Suprapubic skin (tissue), 4 donors: Measurements from ENCODE around the gene MEF2C. TPM values are rescaled to one million over a fixed set of nuclear protein-coding genes. Genes with fewer than 3 reads are reported as not detected.

Experiments used
- DNase-seq, 2 donors: peaks; one replicate each; pipeline ENCODE4 v3.0.0-alpha.2; 2019; ENCODE audit warnings: low spot score in 2 of 2
- H3K27ac ChIP-seq: fragments of 200-600 bp; sonication (generic); one replicate; pipeline ENCODE4 v1.5.1; 2019
- H3K27me3 ChIP-seq: fragments of 200-600 bp; sonication (generic); one replicate; pipeline ENCODE4 v1.5.1; 2019
- H3K36me3 ChIP-seq: fragments of 200-600 bp; sonication (generic); one replicate; pipeline ENCODE4 v1.5.1; 2019
- H3K4me1 ChIP-seq: fragments of 200-600 bp; sonication (generic); one replicate; pipeline ENCODE4 v1.5.1; 2019
- H3K4me3 ChIP-seq: fragments of 200-600 bp; sonication (generic); one replicate; pipeline ENCODE4 v1.5.1; 2019; ENCODE audit warnings: mild to moderate bottlenecking
- H3K9me3 ChIP-seq: fragments of 200-600 bp; sonication (generic); one replicate; pipeline ENCODE4 v1.5.1; 2019
- EP300 ChIP-seq: sonication (generic); formaldehyde crosslinking; IDR thresholded peaks from one replicate; pipeline ENCODE4 v1.6.1; 2017; ENCODE audit warnings: antibody characterized with exemption
- POLR2A ChIP-seq, 2 donors: fragments of 450-650 bp; IDR thresholded peaks; one replicate each; pipeline ENCODE4 v1.6.1; 2017; ENCODE audit warnings: antibody characterized with exemption in 2 of 2, mild to moderate bottlenecking in 2 of 2, moderate library complexity in 2 of 2
- POLR2AphosphoS5 ChIP-seq, 3 donors: sonication (generic); formaldehyde crosslinking; IDR thresholded peaks; one replicate each; pipeline ENCODE4 v1.6.1; 2017; ENCODE audit warnings: antibody characterized with exemption in 3 of 3
- WGBS: methylation state at CpG from one replicate; pipeline ENCODE4 v1.1.5; 2018; 5-methylcytosine and 5-hydroxymethylcytosine counted together
- total RNA-seq, 4 donors: library from RNA; depleted of rRNA; stranded (reverse); fragments of >200 nt; gene quantifications; one replicate each; pipeline ENCODE4 v1.1.0, GENCODE V29; 2016
- TF ChIP-seq, protein P1 (sequence below), 2 donors: fragments of 200-600 bp in 1 of 2; fragments of 450-650 bp in 1 of 2; sonication (generic) in 1 of 2; IDR thresholded peaks; one replicate each; pipeline ENCODE4 v1.5.1; 2016 to 2019; ENCODE audit warnings: antibody characterized with exemption in 2 of 2, mild to moderate bottlenecking in 1 of 2, moderate library complexity in 1 of 2

MEF2C gene
- total RNA-seq, 4 donors from 2014 or later = 5.9 to 15.9 (median 10.1) TPM

DNA sequence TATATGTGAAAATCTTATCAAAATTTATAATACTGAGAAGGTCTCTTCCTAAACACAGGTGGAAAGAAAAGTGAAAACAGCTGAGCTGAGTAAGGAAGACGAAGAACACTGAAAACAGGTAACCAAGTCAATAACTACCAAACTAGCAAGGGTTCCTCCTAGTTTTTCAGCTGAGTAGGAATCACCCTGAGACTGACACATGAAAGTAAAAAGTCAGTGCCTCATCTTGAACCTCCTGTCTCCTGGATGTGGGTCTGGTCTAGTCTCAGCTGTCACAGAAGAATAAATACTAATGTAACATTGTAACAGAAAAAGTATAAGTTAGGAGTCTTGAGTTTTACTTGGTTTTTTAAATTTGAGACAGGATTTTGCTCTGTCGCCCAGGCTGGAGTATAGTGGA, 121.0 kb downstream of the MEF2C start:
- H3K36me3 ChIP-seq = no peaks in the 10 kb centered on the region
- no peak overlapping the region for H3K27ac ChIP-seq
- H3K4me3 ChIP-seq = no peak overlapping the region
- 80% methylated on average over 2 of the region's 2 CpGs for WGBS
- no peak for DNase-seq
- no peaks in the 10 kb centered on the region for H3K4me1 ChIP-seq
- no peak for TF ChIP-seq POLR2AphosphoS5 (IDR thresholded peaks at IDR 0.05)
- no peak for TF ChIP-seq POLR2A (IDR thresholded peaks at IDR 0.05)
- TF ChIP-seq, protein P1, sequence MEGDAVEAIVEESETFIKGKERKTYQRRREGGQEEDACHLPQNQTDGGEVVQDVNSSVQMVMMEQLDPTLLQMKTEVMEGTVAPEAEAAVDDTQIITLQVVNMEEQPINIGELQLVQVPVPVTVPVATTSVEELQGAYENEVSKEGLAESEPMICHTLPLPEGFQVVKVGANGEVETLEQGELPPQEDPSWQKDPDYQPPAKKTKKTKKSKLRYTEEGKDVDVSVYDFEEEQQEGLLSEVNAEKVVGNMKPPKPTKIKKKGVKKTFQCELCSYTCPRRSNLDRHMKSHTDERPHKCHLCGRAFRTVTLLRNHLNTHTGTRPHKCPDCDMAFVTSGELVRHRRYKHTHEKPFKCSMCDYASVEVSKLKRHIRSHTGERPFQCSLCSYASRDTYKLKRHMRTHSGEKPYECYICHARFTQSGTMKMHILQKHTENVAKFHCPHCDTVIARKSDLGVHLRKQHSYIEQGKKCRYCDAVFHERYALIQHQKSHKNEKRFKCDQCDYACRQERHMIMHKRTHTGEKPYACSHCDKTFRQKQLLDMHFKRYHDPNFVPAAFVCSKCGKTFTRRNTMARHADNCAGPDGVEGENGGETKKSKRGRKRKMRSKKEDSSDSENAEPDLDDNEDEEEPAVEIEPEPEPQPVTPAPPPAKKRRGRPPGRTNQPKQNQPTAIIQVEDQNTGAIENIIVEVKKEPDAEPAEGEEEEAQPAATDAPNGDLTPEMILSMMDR (IDR thresholded peaks at IDR 0.05) = no peak
- no peak for TF ChIP-seq EP300
- H3K27me3 ChIP-seq = no peaks in the 10 kb centered on the region
- H3K9me3 ChIP-seq = no peaks in the 10 kb centered on the region

DNA sequence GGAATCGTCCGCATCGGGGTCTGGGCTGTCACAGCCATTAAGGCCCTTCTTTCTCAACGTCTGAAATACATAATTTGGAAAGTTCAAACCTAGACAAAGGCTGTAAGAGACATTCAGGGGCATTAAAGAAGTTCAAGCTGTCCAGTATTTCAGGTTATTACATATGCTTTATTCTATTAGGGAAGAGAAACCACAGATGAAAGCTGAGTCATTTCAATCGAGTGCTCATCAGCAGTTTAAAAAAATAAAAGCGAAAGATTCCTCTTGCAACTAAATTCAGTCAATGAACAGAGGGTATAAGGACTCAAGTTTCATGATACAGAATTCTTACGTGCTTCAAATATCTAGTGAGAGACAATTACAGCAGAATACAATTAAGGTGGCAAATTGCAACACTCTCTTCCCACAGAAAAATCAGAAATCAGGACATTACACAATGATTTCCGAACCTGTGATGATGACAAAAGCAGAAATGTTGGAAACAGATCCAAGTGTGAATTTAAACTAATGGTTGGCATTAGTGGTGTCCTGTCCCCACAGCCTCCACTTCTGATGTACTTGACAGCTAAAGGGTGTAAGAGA, 121.6 kb downstream of the MEF2C start:
- Histone ChIP-seq H3K4me1 (no peaks in the 10 kb centered on the region), H3K27ac (no peak overlapping the region), H3K4me3 (no peak overlapping the region), H3K9me3 (no peaks in the 10 kb centered on the region), H3K27me3 (no peaks in the 10 kb centered on the region), H3K36me3 (no peaks in the 10 kb centered on the region)
- no peak for DNase-seq
- TF ChIP-seq, protein P1 (IDR thresholded peaks at IDR 0.05) = no peak
- TF ChIP-seq EP300 = no peak
- TF ChIP-seq POLR2AphosphoS5 (IDR thresholded peaks at IDR 0.05) = no peak
- no peak for TF ChIP-seq POLR2A (IDR thresholded peaks at IDR 0.05)
- WGBS = 74% methylated on average over 8 of the region's 8 CpGs

DNA sequence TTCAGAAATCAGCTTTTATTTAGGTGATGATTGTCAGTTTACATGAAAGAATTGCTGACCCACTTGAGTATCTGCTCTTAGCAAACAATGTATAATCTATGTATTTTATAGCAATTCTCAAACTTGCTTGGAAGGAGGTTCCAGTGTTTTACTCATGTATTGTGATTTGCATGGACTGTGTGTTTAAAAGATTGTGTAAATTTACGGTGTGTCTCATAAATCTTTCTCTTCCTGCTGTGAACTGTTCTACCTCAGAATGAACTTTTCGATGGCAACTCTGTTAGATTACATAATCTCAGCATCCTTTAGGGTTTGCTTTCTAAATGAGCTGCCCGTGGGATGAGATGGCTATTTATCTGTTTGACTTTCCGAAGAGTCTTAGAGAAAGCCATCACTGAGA, 122.5 kb downstream of the MEF2C start:
- TF ChIP-seq, protein P1 (IDR thresholded peaks at IDR 0.05) = no peak
- TF ChIP-seq POLR2A (IDR thresholded peaks at IDR 0.05) = no peak
- TF ChIP-seq EP300 = no peak
- no peak for TF ChIP-seq POLR2AphosphoS5 (IDR thresholded peaks at IDR 0.05)
- DNase-seq = no peak
- no peaks in the 10 kb centered on the region for H3K9me3 ChIP-seq
- no peak overlapping the region for H3K4me3 ChIP-seq
- WGBS = 51% methylated on average over 4 of the region's 4 CpGs
- H3K4me1 ChIP-seq = no peaks in the 10 kb centered on the region
- H3K36me3 ChIP-seq = no peaks in the 10 kb centered on the region
- no peak overlapping the region for H3K27ac ChIP-seq
- no peaks in the 10 kb centered on the region for H3K27me3 ChIP-seq

DNA sequence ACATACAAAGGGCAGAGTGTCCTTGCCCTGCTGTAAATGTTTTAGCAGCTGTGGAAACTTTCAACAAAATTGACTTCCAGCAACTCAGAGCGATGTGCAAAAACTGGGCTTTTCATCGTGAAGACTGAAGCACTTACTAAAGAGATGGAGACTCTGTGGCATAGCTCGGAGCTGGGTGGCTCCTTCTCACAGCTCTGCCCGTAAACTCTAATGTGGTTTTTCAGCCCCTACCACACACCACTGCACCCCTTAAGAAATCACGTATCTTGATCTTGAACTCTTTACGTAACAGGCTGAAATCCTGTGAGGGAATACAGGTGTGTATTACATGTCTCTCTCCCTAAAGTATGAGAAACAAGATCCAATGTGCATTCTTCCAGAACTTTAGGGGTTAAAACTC, 124.4 kb downstream of the MEF2C start:
- DNase-seq = no peak
- H3K27ac ChIP-seq = no peak overlapping the region
- no peaks in the 10 kb centered on the region for H3K4me1 ChIP-seq
- no peaks in the 10 kb centered on the region for H3K36me3 ChIP-seq
- no peak overlapping the region for H3K4me3 ChIP-seq
- no peaks in the 10 kb centered on the region for H3K9me3 ChIP-seq
- H3K27me3 ChIP-seq = no peaks in the 10 kb centered on the region
- TF ChIP-seq, protein P1 (IDR thresholded peaks at IDR 0.05) = no peak
- no peak for TF ChIP-seq POLR2A (IDR thresholded peaks at IDR 0.05)
- no peak for TF ChIP-seq POLR2AphosphoS5 (IDR thresholded peaks at IDR 0.05)
- TF ChIP-seq EP300 = no peak
- WGBS = 89% methylated on average over 6 of the region's 6 CpGs

DNA sequence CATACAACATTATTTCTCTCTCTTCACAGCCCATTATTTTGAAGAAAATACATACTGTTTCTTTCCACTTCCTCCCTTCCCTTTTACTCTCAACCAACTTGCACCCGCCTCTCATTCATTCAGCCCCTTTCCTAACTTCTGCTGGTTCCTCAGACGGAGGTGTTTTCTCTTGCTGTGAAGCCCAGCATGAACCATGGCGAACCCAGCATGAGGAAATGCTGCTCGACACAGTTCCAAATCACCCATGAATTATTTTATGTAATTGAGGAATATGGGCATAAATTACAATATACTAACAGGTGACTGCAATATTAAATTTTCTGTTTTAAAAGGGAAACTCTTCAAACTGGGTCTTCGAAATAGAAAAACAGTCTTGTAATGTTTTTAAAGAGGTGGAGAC, 124.8 kb downstream of the MEF2C start:
- Histone ChIP-seq H3K36me3 (no peaks in the 10 kb centered on the region), H3K9me3 (no peaks in the 10 kb centered on the region), H3K4me1 (no peaks in the 10 kb centered on the region), H3K27ac (no peak overlapping the region), H3K4me3 (no peak overlapping the region), H3K27me3 (no peaks in the 10 kb centered on the region)
- no peak for DNase-seq
- no peak for TF ChIP-seq POLR2AphosphoS5 (IDR thresholded peaks at IDR 0.05)
- TF ChIP-seq EP300 = no peak
- TF ChIP-seq POLR2A (IDR thresholded peaks at IDR 0.05) = no peak
- TF ChIP-seq, protein P1 (IDR thresholded peaks at IDR 0.05) = no peak
- WGBS = 92% methylated on average over 5 of the region's 5 CpGs
